Smooth muscle cell (in vitro differentiated cells): ENCODE data around the gene ANO10. TPM values are rescaled to one million over a fixed set of nuclear protein-coding genes. Genes with fewer than 3 reads are reported as not detected.
"Not testable (repeated sequence)": the region's sequence is repeated elsewhere in the genome, so short reads cannot be mapped to it uniquely, and the experiment has no call there.

ENCODE experiments used
- DNase-seq: peaks from one replicate; lab custom pipeline; 2025; ENCODE audit not compliant: unreplicated experiment; lab: John Stamatoyannopoulos, UW
- H2AFZ ChIP-seq: fragments of 200-600 bp; sonication (generic); 2 replicates; pipeline ENCODE4 v1.6.0; 2016; ENCODE audit warnings: antibody characterized with exemption, low read depth, mild to moderate bottlenecking
- H3F3A ChIP-seq: fragments of 200-600 bp; sonication (generic); 2 replicates; pipeline ENCODE4 v1.6.0; 2017; ENCODE audit warnings: antibody characterized with exemption, low read depth
- H3K27ac ChIP-seq: fragments of 200-600 bp; sonication (generic); 2 replicates; pipeline ENCODE4 v1.5.1; 2016; ENCODE audit warnings: low read depth, mild to moderate bottlenecking
- H3K27me3 ChIP-seq: fragments of 200-600 bp; sonication (generic); 2 replicates; pipeline ENCODE4 v1.6.1; 2016; ENCODE audit warnings: low read depth, mild to moderate bottlenecking
- H3K36me3 ChIP-seq: fragments of 200-600 bp; sonication (generic); 2 replicates; pipeline ENCODE4 v1.5.1; 2016; ENCODE audit warnings: low read depth
- H3K4me1 ChIP-seq: fragments of 200-600 bp; sonication (generic); 2 replicates; pipeline ENCODE4 v1.5.1; 2016; ENCODE audit warnings: low read depth
- H3K4me2 ChIP-seq: fragments of 200-600 bp; sonication (generic); 2 replicates; pipeline ENCODE4 v1.6.0; 2016; ENCODE audit warnings: mild to moderate bottlenecking
- H3K4me3 ChIP-seq: fragments of 200-600 bp; sonication (generic); 2 replicates; pipeline ENCODE4 v1.5.1; 2016; ENCODE audit warnings: mild to moderate bottlenecking
- H3K79me2 ChIP-seq: fragments of 200-600 bp; sonication (generic); 2 replicates; pipeline ENCODE4 v1.6.0; 2016; ENCODE audit warnings: low read depth, mild to moderate bottlenecking
- H3K9ac ChIP-seq: fragments of 200-600 bp; sonication (generic); 2 replicates; pipeline ENCODE4 v1.6.0; 2016; ENCODE audit warnings: low read depth
- H3K9me3 ChIP-seq: fragments of 200-600 bp; sonication (generic); replicated peaks from 2 replicates; pipeline ENCODE4 v1.5.1; 2016; ENCODE audit warnings: low read depth
- H4K20me1 ChIP-seq: fragments of 200-600 bp; sonication (generic); 2 replicates; pipeline ENCODE4 v1.6.0; 2016; ENCODE audit warnings: low read depth
- CTCF ChIP-seq: fragments of 200-600 bp; sonication (generic); IDR thresholded peaks from 2 replicates; pipeline ENCODE4 v1.5.1; 2017; ENCODE audit warnings: borderline replicate concordance, mild to moderate bottlenecking, antibody characterized with exemption; ENCODE audit not compliant: insufficient read depth, poor library complexity, severe bottlenecking
- WGBS: methylation state at CpG from one replicate; pipeline ENCODE4 v1.1.7; 2016; ENCODE audit warnings: low lambda C conversion rate; 5-methylcytosine and 5-hydroxymethylcytosine counted together
- polyA plus RNA-seq: library from polyadenylated mRNA; unstranded; fragments of >200 nt; fragmentation: Nextera tagmentation; extraction: Ambion mirVana; gene quantifications from 2 replicates; pipeline ENCODE4 v1.2.1, GENCODE V29; 2016
- total RNA-seq: library from RNA; depleted of rRNA; stranded (reverse); fragments of >200 nt; gene quantifications from 2 replicates; pipeline ENCODE4 v1.2.3, GENCODE V29; 2014

ANO10 gene
- total and polyA plus RNA-seq, 2 experiments from 2014 or later, result 19.2 to 25.3 TPM

GRCh38 chr3:43581343-43581742 lies 40.5 kb downstream of the ANO10 start:
- TF ChIP-seq CTCF, result no peak

GRCh38 chr3:43580181-43580580 lies 41.6 kb downstream of the ANO10 start:
- Histone ChIP-seq H3K27ac (peak overlapping the region; percentile 26), H3K9ac (no peak overlapping the region), H3K4me3 (no peak overlapping the region), H3K27me3 (no peaks in the 10 kb centered on the region), H3K4me1 (no peaks in the 10 kb centered on the region), H3K79me2 (no peaks in the 10 kb centered on the region), H3F3A (no peaks in the 10 kb centered on the region), H3K4me2 (no peak overlapping the region), H3K9me3 (no peaks in the 10 kb centered on the region), H3K36me3 (peaks cover 4% of the 10 kb centered on the region), H2AFZ (no peak overlapping the region), H4K20me1 (no peaks in the 10 kb centered on the region)
- DNase-seq, result no peak
- no peak for TF ChIP-seq CTCF
- WGBS, result 90% methylated on average over 6 of the region's 6 CpGs

More at GRCh38 chr3:43581343-43581742, 40.5 kb downstream of the ANO10 start:
- no peaks in the 10 kb centered on the region for H3F3A ChIP-seq
- no peak overlapping the region for H3K9ac ChIP-seq
- no peak overlapping the region for H3K4me3 ChIP-seq
- H3K4me1 ChIP-seq, result no peaks in the 10 kb centered on the region
- 43% methylated on average over 2 of the region's 2 CpGs for WGBS
- peaks cover 5% of the 10 kb centered on the region for H4K20me1 ChIP-seq
- H3K79me2 ChIP-seq, result no peaks in the 10 kb centered on the region
- no peaks in the 10 kb centered on the region for H3K9me3 ChIP-seq
- no peak for DNase-seq
- no peak overlapping the region for H3K4me2 ChIP-seq
- peak overlapping the region; percentile 26 for H3K27ac ChIP-seq
- no peak overlapping the region for H2AFZ ChIP-seq
- H3K27me3 ChIP-seq, result no peaks in the 10 kb centered on the region
- H3K36me3 ChIP-seq, result no peaks in the 10 kb centered on the region

- Histone ChIP-seq H4K20me1 (no peaks in the 10 kb centered on the region), H3K36me3 (peaks cover 4% of the 10 kb centered on the region), H3K4me2 (no peak overlapping the region), H3K79me2 (no peaks in the 10 kb centered on the region), H3K27ac (no peak overlapping the region), H2AFZ (no peak overlapping the region), H3F3A (no peaks in the 10 kb centered on the region), H3K9me3 (no peaks in the 10 kb centered on the region), H3K9ac (no peak overlapping the region), H3K27me3 (no peaks in the 10 kb centered on the region), H3K4me1 (no peaks in the 10 kb centered on the region), H3K4me3 (no peak overlapping the region)
- WGBS, result 96% methylated on average over 2 of the region's 2 CpGs
- no peak for DNase-seq
- TF ChIP-seq CTCF, result no peak
Measured at GRCh38 chr3:43573576-43573975, 48.2 kb downstream of the ANO10 start.

- not testable (repeated sequence) for DNase-seq, H3K79me2 ChIP-seq, H3F3A ChIP-seq, H3K9me3 ChIP-seq, H3K9ac ChIP-seq, H4K20me1 ChIP-seq, H3K36me3 ChIP-seq, H2AFZ ChIP-seq, H3K27ac ChIP-seq, H3K27me3 ChIP-seq, H3K4me1 ChIP-seq
- peak overlapping the region; percentile 42 for H3K4me3 ChIP-seq
- WGBS, result 40% methylated on average over 23 of the region's 30 CpGs
- peak overlapping the region; percentile 69 for H3K4me2 ChIP-seq
Measured at GRCh38 chr3:43565661-43566341, 56.0 kb downstream of the ANO10 start.
